SK-N-DZ (cell line): ENCODE data around the gene NGF.

ENCODE experiments used
- DNase-seq: peaks from one replicate; pipeline ENCODE4 v3.0.0-alpha.2; 2015; ENCODE audit warnings: low spot score

The NGF gene

DNA sequence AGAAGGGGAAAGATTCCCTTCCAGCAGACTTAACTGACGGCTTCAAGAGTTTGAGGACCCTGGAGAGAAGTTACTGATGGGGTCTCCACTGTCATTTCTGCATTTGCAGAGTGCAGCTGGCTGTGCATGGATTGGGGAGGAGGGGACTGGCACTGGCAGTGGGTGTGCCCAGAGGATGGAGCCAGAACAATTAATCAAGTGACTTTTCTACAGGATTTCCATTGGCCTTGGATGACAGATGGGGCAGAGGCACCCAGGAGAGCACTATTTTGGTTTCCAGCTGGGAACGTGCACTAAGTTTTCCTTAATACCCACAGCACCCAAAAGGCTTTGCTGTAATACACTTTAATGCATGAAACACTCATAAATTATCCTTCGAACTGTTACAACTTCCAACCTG is 1.3 kb downstream of the NGF start:
- no peak for DNase-seq

DNA sequence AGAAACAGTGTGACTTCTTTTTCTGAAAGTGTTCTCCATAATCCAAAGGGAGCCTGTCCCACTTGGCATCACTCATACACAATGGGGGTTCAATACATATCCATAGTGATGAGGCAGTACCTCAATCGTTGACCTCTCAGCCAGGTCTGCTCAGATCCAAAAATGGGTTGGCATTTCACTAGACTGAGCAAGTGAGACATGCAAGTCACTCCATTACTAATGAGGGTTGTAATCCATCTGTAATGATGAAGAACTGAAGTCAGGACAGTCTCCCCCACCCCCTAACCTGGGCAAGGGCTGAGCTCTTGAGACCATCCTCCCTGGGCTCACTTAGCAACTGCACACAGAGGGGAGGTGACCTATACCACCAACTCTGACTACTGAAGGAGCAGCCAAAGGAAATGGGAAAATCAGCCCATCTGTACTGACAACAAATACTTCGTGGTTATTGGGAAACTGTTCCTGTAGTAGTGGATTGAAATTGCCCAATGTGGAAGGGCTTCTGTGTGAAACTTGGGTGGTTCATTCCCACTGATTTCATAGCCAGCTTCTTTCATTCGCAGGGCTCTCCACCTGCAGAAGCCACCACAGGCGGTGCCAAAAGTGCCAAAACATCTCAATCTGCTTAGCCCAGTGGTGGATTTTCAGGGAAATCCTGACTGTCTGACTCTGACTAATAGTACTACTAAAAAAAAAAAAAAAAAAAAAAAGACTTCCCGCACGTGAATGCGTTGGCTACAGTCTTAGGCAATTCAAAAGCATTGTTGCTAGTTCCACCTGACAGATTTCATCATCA is 5.0 kb downstream of the NGF start:
- no peak for DNase-seq

DNA sequence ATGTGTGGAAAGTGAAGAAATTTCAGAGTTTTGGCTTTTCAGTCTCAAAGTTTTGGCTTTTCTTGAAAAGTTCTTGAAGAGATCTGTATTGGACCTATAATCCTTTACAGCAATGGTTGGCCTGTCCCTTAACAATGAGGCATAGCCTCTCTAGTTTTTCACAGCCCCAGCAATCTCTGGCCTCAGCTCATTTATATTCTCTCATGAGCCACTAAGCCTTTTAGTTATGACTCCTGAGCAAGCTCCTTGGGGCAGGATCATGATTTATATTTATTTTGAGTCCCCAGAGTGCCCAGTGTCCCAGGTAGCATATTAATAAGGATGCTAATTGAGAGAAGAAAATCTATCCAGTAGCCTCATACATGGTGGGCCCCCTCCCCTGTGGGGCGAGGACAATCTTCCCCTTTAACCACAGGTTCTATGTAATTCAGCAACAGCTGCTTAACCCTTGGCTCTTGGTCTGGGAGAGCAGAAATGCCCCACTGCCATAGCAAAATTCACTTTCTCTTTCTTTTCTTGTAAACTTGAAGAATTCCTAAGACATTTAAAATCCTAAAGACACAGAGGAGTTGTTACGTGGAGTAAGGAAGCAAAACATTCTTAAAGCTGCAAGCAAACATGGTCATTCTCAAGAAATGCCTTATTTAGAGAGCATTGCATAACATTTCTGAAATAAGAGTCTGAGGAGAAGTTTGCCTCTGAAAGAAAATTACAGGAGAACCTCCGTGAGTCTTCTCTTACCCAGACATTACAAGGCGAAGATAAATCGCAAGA is 6.3 kb downstream of the NGF start:
- DNase-seq = no peak

DNA sequence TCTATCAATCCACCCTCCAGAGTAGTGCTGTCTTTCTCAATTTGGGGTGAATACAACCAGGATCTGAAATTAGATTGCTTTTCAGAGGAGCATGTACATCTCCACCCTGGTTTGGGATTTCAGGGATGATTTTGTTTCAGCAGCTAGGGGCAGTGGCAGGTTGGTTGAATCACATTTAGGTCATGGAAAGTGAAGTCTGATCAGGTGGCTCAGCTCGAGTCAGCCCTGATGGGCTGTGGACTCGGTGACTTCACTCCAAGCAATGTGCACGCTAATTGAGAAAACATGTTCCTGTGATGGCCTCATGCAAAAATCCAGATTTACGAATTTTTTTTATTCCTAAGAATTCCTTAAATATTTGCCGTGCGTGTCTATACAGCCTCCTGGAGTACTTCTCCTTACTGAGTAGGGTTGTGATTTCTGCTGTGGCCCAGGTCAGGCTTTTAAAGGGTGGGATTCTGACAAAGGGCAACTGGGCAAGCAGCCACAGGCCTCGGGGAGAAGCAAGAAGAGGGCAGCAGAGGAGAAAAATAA is 7.5 kb downstream of the NGF start:
- DNase-seq = peak; percentile 3

DNA sequence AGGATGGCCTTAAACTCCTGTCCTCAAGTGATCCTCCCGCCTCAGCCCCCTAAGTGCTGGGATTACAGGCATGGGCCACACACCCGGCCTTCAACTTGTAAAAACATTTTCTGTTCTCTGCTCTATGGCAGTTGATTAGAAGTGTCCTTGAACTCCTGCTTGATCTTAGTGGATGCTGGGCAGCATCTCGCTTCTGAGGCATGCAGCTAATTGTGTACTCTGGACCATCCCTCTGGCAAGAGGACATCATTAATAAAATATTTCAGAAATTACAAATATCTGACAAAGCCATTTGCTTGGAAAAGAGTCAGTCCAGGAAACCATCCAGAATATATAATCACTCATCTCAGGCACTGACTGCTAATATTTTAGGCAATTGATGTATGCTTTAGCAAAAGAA is 8.1 kb downstream of the NGF start:
- no peak for DNase-seq

DNA sequence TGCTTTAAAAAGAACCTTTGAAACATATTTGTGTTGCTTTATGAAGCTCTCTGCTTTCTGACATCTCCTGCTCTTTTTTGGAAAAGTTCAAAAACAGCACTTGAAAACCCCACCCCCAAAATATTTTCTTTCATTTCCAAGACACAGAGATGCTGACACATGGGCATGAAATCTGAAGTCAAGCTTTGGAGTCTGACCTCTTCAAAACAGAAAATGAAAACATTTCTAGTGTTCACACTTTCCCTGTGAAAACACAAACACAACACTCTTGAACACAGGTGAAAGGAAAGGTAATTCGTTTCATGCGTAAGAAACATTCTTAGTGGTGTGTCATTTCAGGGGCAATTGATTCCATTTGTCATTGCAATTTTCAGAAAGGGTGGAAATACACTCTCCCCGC is 10.8 kb downstream of the NGF start:
- no peak for DNase-seq

DNA sequence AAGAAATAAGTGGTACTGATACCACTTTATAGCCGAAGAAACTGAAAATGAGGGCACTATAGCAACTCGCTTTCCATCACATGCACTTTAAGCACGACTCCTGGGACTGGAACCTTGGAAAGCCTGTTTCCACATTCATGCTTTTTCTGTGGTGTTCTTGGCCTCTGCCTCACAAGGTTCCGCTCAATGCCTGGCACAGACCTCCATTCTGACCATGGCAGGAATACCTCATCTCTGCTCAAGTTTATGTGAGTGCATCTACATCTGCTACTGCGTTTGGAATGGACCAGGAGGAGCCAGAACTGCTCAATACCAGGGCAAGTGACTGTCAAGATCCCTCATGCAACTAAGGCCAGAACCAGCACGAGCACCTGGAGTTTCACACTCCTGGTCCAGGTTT is 11.6 kb downstream of the NGF start:
- no peak for DNase-seq

DNA sequence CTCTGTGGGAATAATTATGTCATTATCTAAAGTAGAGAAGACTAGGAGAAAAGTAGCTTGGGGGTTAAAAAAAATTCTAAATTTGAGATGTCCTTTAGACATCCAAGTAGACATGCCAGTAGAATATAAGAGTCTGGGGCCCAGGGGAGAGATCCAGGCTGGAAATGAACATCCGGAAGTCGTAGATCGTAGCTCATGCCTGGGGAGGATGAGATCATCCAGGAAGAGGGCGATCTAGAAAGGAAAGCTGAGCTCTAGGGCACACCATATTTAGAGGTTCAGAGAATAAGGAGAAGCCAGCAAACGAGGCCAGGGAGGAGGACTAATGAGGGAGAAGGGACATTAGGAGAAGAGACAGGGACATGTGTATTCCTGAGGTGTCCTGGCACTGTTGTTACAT is 12.2 kb downstream of the NGF start:
- DNase-seq = no peak

DNA sequence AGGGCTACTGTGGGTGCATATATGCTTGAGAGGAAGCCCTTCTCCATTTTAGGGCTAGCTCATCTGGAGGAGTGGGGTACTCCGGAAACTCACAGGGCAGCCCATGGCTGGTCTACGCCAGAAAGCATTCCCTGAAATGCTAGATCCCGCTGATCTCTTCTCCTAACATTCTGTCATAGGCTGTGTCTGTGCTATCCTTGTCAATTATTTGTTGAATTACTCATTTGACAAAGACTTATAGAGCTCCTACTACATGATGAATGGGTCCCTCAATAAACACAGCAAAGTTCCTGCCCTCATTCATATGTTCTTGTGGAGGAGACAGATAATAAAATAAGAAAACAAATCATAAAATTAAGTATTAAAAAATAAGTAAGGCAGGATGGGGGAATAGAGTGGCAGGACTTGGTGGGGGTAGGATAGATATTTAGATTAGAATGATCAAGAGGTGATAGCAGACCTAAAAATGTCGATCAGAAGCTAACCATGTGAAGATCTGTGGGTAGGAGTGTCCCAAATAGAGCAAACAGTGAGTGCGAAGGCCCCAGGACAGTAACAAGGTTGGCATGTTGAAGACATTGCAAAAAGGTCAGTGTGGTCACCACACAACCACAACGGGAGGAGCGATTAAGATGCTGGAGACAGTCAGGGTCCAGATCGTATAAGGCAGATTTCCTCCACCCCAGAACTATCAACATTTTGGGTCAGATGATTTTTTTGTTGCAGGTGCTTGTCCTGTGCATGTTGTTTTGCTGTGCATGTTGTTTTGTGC is 13.2 kb downstream of the NGF start:
- DNase-seq = no peak

DNA sequence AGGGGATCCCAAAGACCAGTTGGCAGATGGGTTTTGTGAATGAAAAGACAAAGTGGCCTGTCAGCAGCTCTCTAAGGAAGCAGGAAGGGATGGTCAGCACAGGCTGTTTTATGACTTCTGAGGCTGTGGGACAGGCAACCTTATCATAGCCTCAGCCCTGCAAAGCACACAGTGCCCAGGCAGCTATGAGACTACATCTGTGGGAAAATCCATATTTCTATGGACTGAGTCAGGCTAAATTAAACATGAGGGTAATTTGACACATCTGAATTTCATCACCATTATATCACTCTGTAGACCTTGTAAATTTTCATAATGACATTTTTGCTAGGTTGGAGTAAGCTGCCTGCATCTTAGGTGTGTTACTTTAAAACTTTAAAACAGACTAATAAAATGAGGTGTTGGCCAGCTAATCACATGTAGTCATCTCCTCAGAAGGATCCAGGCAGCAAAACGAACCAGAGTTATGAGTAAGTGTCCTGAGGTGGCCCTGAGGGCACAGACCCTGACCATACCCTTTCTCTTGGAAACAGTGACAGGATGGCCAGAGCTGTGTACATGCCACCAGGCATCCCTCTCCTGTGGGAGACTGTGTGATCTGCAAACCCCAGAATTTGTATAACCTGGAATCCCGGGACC is 14.6 kb downstream of the NGF start:
- no peak for DNase-seq

DNA sequence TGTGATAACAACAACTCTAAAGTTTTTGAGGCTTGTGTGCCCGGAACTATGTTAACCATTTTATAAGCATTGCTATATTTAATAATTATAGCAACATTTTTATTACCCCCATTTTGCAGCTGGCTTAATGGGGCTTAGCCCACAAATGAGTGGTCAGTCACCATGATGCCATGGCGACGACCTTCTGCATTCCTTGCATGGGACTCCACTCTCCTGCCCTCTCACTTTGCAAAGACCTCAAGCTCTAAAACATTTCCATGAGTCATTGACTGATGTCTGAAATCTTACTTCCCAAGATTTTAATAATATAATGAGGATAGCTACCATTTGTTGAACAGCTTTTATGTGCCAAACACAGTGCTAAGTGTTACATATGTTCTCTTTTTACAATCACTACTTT is 15.4 kb downstream of the NGF start:
- no peak for DNase-seq

DNA sequence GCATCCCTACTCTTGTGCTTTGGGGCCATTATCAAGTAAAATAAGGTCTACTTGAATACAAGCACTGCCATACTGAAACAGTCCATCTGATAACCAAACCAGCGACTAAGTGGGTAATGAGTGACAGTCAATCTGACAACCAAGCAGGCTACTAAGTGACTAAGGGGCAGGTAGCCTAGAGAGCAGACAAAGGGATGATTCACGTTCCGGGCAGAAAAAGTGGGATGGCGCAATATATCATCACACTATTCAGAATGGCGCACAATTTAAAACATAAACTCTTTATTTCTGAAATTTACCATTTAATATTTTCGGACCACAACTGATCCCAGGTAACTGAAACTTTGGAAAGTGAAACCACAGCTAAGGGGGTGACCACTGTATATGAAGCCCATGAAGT is 17.7 kb downstream of the NGF start:
- no peak for DNase-seq

DNA sequence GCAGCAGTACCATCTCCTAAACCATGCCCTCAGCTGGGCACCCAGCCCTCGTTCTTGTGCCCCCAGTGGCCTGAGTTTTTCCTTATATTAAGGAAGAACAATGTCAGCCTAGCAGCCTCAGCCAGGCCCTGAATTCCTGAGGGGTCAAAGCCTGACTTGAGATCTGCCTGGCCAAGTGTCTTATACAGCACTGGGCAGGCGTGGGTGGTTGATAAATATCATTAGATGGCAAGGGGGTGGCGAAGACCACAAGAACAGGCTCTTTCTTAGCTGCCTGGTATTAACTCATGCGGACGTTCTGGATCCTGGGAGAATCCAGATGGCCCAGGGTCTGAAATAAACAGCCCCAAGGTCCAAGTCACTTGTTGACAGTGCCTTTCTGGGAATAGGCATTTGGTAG is 18.3 kb downstream of the NGF start:
- no peak for DNase-seq

DNA sequence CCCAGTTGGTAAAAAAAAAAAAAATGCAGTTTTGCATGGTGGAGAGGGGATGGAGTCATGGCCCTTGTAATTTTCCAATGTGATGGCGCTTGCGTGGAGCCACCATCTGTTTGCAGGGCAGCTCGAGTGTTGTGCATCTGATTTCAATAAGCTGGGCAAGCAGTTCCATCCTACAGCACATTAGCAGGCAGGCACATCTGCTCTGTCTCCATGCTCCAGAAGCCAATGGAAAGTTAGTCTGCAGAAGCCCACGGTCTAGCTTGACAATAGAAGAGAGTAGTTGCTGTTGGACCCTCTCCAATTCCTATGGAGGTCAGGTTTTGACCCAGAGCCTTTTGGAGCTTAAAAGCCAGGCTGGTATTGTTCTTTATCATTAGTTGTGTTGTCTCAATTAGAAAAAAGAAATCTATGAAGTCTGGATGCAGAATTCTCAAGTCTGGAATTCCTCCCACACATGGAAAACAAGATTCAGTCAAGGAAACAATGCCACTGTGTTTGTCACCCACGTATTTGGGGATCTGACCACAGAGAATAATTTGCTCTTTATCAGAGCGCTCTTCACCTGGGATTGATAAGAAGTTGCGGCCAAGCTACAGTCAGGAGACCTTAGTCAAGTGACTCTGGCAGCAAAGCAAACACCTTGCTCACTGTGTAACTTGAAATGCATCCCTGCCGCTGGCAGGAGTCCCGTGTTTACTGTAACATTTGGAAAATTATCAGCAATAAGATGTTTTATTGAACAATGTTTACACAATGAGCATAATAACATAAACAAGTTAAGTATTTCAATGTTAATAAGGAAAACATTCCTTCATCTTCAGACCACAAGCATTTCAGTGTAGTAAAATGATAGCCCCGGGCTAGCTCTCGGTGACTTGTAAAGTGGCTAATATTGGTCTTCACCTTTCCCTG is 20.7 kb downstream of the NGF start:
- no peak for DNase-seq

DNA sequence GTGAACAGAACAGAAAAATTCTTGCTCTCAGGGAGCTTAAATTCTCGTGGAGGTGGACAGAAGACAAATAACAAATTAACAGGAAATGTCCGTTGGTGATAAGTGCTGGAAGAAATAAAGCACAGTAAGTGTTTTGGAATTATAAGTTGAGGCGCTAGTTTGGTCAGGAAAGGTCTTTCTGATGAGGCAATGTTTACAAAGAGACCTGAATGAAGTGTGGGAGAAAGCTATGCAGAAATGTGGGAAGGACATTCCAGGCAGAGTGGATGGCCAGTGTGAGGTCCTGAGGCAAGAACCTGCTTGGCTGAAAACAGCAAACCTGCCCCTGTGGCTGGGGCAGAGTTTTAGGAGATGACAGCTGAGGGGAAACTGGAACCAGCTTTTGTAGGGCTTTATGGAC is 23.3 kb downstream of the NGF start:
- DNase-seq = no peak

DNA sequence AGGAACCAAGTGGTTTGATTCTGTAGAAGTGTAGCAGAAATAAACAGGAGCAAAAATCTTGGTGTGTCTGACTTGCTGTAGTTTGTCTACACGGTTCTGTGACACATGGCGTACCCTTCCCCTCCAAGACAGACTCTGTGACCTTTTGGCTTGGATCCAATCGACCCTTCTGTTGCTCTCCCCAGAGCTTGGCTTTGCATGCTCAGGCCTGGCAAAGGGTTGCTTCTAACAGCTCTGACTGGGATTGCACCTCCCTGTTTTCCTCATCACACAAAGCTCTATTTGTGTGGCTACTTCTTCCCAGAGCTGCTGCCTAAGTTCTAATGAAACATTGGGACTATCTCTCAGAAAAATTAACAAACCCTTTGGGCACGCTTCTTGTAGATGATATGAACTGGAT is 24.0 kb downstream of the NGF start:
- no peak for DNase-seq

DNA sequence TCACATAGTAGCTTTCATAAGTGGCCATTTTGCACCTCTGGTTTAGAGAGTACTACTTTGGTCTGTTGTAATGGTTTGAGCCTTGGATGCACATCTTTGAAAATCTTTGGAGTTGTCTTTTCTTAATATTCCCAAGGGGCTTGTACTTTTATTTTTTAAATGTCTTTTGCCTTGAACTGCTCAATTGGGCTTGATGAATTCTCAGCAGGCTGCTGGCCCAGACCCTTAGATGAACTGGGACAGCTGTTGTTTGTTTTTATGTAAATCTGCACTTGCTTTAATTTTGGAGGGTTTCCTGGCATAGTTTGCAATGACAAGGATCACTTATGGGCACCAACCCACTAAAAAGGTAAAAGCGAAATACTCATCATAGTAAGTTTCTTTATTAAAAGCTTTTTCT is 24.9 kb downstream of the NGF start:
- DNase-seq = no peak

DNA sequence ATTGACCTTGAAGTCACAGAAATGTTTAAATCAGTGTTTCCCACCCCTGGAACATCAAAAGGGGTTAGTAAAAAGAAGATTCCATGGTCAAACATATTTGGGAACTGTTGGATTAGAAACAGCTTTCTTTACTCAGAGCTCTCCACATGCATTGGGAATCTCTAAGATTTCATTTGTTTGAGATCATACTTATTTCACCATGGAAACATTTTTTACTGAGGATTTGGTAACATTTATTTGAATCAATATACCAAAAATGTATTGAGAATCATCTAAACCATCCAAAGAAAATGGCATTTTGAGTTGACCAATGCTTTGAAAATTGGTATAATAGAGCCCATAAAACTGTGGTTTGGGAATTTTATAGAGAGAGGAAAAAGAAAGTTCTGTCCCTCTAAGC is 25.3 kb downstream of the NGF start:
- no peak for DNase-seq

DNA sequence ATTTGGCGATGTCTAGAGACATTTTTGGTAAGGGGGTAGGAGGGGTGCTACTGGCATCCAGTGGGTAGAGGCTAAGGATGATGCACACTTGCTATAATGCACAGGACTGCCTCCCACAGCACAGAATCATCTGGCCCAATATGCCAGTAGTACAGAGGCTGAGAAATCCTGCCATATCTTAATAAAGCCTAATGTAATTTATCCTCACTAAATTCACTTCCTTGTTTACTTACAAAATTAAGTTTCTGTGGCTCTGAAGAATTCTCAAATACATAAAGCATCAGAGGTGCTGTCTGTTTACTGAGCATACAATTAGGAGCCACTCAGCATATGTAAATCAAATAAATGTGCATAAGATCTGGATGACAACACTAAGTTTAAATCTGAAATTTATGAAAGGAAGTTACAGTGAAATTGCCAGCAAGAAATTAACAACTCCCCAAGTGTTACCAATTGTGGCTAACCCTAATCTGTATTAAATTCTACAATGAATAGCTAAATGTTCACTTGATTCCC is 26.5 kb downstream of the NGF start:
- no peak for DNase-seq
